ENCODE data around the gene ABCA4.
"Not testable (repeated sequence)": the region's sequence is repeated elsewhere in the genome, so short reads cannot be mapped to it uniquely, and the experiment has no call there.

Gene ABCA4

GRCh38 chr1:93979040-93979717 lies 141.8 kb downstream of the ABCA4 start:
- no peak for DNase-seq (ENCODE audit: low spot score)

DNA sequence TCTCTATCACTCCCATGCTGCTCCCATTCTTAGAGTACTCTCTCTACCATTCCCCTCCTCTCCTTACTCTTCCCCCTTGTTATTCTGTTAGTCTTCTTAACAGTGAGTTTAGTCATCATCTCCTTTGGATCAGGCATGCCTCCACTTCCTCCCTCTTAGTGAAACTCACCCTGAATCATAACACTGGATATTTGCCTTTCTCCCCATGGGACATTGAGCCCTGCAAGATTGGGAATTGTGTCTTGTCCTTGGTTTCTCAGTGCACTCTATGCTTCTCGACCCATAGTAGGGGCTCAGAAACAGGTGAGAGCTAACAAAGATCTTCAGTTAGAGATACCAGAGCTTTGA lies 143.4 kb downstream of the ABCA4 start:
- DNase-seq (ENCODE audit: low spot score), result no peak

DNA sequence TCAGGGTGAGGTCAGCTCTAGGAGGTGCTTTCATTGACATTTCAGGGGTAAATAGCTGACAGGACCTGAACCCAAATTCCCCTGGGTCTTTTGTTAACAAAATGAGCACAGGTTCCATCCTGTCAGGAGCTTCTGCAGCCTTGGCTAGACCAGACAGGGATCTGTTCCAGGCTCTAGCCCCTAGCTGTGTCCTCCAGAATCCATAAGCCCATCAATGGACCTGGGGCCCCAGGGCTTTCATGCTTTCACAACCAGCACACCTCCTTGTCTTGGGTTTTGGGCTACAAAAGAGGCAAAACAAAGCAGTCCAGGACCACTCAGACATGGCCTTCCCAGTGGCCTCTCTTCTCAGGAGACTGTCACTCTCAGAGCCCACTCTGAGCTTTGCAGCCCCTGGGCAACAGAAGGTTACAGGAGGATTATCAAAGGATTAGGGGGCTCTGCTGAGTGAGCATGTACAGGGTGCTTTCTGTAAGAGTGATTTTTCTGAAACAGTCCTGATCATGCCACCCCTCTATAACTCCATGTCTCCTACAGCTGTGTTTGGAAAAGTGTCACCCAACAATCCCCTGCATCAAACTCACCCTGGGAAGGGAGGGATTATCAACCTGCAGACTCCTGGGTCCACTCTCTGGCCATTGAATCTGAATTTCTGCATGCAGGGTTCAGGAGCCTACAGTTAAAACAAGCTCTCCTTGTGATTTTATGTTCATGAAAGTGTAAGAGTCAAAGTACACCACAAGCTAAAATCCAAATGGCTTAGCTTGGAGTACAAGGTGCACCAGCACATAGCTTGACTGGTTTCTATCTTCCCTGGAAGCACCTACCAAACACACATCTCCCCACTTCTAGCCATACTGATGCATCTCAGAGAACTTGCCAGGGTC lies 144.0 kb downstream of the ABCA4 start:
- DNase-seq (ENCODE audit: low spot score), result no peak

DNA sequence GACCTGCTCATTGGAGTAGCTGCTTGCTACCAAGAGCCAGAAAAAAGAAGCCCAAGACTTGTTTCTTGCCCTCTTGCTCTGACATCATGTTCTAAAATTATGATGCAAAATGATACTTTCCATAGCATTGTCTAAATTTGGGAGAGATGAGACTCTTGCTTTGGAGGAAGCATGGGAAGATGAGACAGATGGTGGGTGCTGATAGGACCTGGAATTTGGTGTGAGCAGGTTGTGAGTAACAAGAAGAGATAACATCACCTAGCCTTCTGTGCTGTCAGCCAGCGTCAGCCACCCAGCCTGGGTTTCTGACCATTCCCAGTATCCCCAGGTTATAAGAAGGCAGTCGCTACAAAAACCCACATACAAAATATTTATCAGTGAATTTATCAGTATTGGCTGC lies 144.7 kb downstream of the ABCA4 start:
- DNase-seq (ENCODE audit: low spot score), result no peak

DNA sequence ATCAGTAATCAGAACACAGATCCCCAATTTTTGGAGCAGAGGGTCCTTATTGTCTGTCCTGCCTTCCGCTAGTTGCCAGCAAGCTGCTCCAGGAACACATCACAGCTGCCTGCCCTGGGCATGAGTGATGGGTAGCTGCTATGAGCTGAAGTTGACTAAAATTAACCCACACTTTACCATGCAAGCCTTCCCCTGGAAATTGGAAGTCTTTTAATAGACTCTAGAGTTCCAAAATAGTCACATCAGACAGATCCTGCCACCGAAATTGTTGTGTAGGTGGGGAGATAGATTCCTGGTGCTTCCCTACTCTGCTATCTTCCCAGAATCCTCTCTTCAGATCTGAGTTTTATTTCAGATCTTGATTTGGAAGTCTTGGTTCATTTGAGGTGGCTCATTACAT lies 148.6 kb downstream of the ABCA4 start:
- DNase-seq (ENCODE audit: low spot score), result no peak

DNA sequence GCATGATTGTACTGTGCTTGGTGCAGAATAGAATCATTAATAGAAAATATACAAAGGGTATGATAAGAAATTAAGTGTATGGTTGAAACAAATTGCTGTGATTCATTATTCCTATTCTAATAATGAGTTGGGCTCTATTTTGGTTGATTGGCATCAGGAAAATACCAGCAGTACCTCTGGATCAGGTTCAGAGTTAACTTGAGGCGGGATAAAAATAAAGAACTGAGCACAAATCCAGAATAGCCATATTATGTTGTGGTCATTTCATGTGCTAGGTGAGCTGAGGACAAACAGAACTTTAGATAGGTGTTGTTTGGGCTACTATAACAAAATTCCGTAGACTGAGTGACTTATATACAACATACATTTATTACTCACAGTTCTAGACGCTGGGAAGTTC lies 151.1 kb downstream of the ABCA4 start:
- no peak for DNase-seq (ENCODE audit: low spot score)

DNA sequence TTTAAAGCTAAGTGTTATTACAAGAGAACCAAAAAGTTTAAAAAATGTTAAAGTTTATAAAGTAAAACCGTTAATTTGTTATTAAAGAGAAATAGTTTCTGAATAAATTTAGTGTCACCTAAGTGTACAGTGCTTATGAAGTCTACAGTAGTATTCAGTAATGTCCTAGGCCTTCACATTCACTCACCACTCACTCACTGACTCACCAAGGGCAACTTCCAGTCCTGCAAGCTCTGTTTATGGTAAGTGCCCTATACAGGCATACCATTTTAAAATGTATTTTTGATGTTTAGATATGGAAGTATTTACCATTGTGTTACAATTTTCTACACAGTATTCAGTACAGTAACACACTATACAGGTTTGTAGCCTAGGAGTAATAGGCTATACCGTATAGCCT lies 151.6 kb downstream of the ABCA4 start:
- no peak for DNase-seq (ENCODE audit: low spot score)

- no peak for DNase-seq (ENCODE audit: low spot score)
Observed at GRCh38 chr1:93967306-93967705, 153.6 kb downstream of the ABCA4 start.

- DNase-seq (ENCODE audit: low spot score), result no peak
Observed at GRCh38 chr1:93965888-93966287, 155.1 kb downstream of the ABCA4 start.

DNA sequence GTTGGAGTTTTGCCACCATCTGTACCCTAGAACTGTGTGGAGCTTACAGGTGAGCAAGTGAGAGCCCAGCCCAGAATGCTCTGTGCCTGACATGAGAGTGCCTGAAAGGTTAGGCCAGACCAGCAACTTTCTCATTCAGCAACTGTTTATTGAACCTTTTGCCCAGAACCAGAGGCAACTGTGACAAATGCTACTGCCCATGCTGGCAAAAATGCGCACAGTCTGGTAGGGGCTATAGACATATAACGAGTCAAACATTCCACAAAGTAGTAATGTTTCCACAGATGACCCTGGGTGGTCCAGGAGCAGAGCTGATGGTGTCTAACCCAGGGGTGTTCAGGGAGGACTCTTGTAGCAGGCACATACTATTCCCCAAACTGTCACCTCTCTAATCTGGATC lies 155.7 kb downstream of the ABCA4 start:
- no peak for DNase-seq (ENCODE audit: low spot score)

DNA sequence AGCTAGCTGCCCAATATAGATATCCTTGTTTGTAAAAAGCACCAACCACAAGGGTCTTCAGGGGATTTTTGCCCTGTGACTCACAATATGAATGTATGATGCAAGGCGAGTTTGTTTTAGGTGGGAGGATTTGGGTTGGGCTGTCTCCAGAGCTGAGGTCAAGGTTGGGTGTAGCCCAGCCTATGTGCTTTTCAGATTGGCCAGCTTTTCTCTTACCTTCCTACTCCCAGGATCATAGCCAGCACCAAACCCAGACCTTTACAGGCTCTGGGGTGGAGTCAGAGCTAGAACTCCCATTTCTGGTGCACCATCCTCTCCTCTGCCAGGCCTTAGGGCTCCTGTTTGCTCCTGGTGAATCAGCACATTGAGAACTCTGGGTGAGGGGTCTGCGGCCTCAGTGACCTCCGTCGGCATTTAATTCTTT lies 156.2 kb downstream of the ABCA4 start:
- DNase-seq (ENCODE audit: low spot score), result no peak

- no peak for DNase-seq (ENCODE audit: low spot score)
Observed at GRCh38 chr1:93964096-93964776, 156.7 kb downstream of the ABCA4 start.

GRCh38 chr1:93963585-93963984 lies 157.4 kb downstream of the ABCA4 start:
- no peak for DNase-seq (ENCODE audit: low spot score)

DNA sequence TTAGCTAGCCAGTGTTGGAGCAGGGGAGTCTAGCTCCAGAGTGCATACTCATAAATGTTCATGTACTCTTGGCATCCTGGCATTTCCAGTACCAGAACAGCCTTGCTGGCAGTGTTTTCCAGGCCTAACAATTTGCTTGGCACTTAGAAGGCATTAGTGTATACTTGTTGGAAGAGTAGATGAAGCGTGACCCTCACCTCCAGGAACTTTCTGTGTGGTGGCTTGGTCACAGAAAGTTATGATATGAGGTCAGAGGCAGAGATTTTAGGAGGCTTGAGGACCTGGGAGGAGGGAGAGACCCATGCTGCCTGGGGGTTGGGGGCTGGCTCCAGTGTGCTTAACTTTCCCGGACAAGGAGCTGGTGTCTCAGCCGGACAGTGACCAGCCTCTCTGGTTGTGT lies 159.0 kb downstream of the ABCA4 start:
- DNase-seq (ENCODE audit: low spot score), result no peak

DNA sequence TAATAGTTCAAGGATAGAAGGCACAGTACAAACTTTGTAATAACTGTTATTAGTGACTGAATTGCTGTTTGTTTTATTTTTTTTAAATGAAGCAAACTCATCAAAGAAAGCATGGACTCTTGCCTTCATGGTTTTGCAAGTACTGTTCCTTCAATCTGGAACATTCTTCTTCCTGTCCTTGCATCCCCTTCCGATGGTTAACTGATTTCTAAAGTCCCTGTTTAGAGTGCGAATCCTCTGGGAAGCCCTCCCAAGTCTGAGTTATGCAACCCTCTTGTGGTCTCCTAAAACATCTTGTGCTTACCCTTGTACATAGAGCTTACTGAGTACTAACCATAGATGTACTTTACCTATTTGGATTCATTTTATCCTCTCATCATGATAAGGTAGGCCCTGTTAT lies 159.5 kb downstream of the ABCA4 start:
- no peak for DNase-seq (ENCODE audit: low spot score)

- DNase-seq (ENCODE audit: low spot score), result no peak
Observed at GRCh38 chr1:93960641-93961147, 160.3 kb downstream of the ABCA4 start.

DNA sequence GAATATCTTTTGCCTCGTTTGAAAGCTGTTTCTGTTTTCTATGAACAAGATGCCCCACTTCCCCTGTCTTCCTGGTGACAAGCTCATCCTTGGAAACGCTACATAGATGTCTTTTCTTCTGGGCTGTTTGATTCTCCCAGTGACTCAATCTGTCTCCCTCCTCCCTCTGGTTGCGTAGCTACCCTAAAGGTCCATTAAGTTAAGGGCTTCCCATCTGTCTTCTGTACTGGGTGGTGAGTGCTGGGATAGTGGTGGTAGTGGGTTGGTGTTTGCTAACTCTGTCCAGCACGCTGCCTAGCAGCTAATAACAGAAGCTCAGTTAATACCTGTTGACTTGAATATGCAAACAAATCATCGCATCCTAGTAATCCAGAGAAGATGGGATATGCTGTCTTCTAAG lies 161.5 kb downstream of the ABCA4 start:
- DNase-seq (ENCODE audit: low spot score), result no peak

DNA sequence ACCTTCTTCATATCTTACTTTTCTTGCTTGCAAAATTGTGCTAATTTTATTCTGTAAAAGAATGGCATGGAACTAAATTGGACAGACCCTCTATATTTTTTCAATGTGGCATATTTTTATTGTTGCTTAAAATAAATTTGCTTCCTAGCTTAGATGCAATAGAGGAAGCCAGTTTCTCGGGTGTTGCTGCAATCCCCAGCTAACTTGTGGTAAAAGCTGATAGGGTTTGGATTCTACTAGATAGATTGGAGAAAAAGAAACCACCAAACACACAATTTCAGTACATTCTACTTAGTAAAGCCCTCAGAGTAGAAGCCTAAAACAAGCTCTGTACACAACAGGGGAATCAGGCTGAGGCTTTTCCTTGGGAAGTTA lies 162.2 kb downstream of the ABCA4 start:
- no peak for DNase-seq (ENCODE audit: low spot score)

DNA sequence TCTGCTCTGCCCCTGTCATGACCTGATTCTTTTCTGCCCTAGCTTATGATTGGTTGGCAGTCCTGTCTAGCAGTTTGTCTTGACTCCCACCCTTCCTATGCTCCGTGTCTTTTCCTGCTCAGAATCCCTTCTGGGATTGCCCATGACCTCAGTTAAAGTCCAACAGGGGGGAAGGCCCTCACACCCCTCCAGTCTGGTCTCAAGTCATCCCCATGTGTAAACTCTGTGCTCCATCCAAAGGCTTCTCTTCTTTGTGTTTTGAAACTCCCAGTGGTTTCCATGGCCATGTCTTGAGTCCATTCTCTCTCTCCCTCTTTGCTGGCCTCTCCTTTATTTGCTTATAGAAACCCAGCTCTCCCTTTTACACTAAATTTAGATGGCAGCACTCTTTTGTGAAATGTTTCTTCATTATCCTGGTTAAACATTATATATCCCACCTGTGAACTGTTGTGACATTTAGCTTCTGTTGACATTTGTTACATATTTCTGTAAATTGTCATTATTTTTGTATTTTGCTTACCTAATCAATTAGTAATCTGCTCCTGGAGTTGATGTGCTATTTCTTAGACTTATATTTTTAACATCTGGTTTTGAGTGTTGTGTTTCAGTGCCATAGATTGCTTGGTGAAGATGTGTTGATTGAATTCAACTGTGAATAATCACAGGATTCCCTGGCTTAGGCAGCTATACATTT lies 162.8 kb downstream of the ABCA4 start:
- DNase-seq (ENCODE audit: low spot score), result no peak

- DNase-seq (ENCODE audit: low spot score), result no peak
Observed at GRCh38 chr1:93955765-93956164, 165.2 kb downstream of the ABCA4 start.

GRCh38 chr1:93947002-93947686 lies 173.8 kb downstream of the ABCA4 start:
- not testable (repeated sequence) for DNase-seq (ENCODE audit: low spot score)

All from hematopoietic multipotent progenitor cell treated with erythropoietin and hydrocortisone succinate and interleukin-3 and kit ligand, for 15 days (in vitro differentiated cells).